IPS-15b (cell line): ENCODE measurements around the gene RPS14.

Experiments used
- H3K27me3 ChIP-seq: one replicate; pipeline ENCODE4 v1.6.1; 2013; ENCODE audit warnings: low read length; ENCODE audit not compliant: control insufficient read depth, insufficient read depth
- H3K36me3 ChIP-seq: one replicate; pipeline ENCODE4 v1.6.1; 2013; ENCODE audit warnings: low read length; ENCODE audit not compliant: control insufficient read depth, insufficient read depth
- H3K4me1 ChIP-seq: one replicate; pipeline ENCODE4 v1.6.1; 2013; ENCODE audit warnings: mild to moderate bottlenecking, low read length; ENCODE audit not compliant: control insufficient read depth, insufficient read depth
- H3K4me3 ChIP-seq: one replicate; pipeline ENCODE4 v1.5.1; 2013; ENCODE audit warnings: low read depth, low read length
- H3K9ac ChIP-seq: one replicate; pipeline ENCODE4 v1.6.1; 2013; ENCODE audit warnings: low read depth, mild to moderate bottlenecking, low read length
- H3K9me3 ChIP-seq: one replicate; pipeline ENCODE4 v1.6.1; 2013; ENCODE audit warnings: mild to moderate bottlenecking, low read length; ENCODE audit not compliant: control insufficient read depth, insufficient read depth

The RPS14 gene

GRCh38 chr5:150408231-150408943, 41.2 kb downstream of the RPS14 start:
- no peaks in the 10 kb centered on the region for H3K27me3 ChIP-seq
- no peak overlapping the region for H3K4me3 ChIP-seq
- H3K9me3 ChIP-seq, result no peaks in the 10 kb centered on the region
- H3K9ac ChIP-seq, result no peak overlapping the region
- peaks cover 19% of the 10 kb centered on the region for H3K4me1 ChIP-seq
- H3K36me3 ChIP-seq, result no peaks in the 10 kb centered on the region

- H3K27me3 ChIP-seq, result no peaks in the 10 kb centered on the region
- H3K4me3 ChIP-seq, result no peak overlapping the region
- peaks cover 5% of the 10 kb centered on the region for H3K36me3 ChIP-seq
These were observed 42.3 kb downstream of the RPS14 start for GRCh38 chr5:150407096-150407720.

GRCh38 chr5:150406723-150407095, 42.8 kb downstream of the RPS14 start:
- Histone ChIP-seq H3K9me3 (no peaks in the 10 kb centered on the region), H3K4me1 (peaks cover 12% of the 10 kb centered on the region), H3K9ac (no peak overlapping the region), H3K27me3 (no peaks in the 10 kb centered on the region), H3K4me3 (no peak overlapping the region), H3K36me3 (peaks cover 7% of the 10 kb centered on the region)

More at GRCh38 chr5:150407096-150407720, 42.3 kb downstream of the RPS14 start:
- Histone ChIP-seq H3K9ac (no peak overlapping the region), H3K4me1 (peaks cover 12% of the 10 kb centered on the region), H3K9me3 (no peaks in the 10 kb centered on the region)

DNA sequence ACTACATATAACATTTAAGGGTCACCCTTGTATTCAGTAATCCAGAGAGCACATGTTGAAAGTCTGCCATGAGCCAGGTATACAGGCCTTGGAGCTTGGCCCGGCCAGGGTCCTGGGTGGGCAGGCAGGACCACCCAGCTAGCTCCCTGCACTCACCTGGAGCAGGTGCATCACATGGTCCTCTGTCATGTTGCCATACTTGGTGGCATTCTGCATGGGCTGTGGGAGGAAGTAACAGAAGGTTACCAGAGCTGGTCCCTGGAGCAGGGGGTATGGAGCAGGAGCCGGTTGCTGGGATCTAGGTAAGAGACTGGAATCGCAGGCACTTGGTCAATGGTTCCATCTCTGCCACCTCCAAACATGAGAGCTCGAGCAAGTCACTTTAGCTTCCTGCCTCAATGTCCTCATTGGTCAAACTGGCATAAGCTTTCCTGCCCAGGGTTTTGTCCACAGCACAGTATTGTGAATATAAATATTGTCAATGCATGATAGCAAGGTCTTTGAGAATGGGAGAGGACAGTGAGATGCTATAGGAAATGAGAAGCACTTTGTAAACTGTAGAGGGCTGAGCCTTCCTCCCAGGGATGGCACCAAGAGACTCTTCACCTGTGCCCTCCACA, 43.3 kb downstream of the RPS14 start:
- H3K9ac ChIP-seq, result no peak overlapping the region
- peaks cover 12% of the 10 kb centered on the region for H3K36me3 ChIP-seq
- no peak overlapping the region for H3K4me3 ChIP-seq
- H3K9me3 ChIP-seq, result no peaks in the 10 kb centered on the region
- peaks cover 12% of the 10 kb centered on the region for H3K4me1 ChIP-seq
- H3K27me3 ChIP-seq, result no peaks in the 10 kb centered on the region

GRCh38 chr5:150404941-150405816, 44.4 kb downstream of the RPS14 start:
- Histone ChIP-seq H3K4me1 (peaks cover 7% of the 10 kb centered on the region), H3K36me3 (peaks cover 22% of the 10 kb centered on the region), H3K27me3 (no peaks in the 10 kb centered on the region), H3K9ac (no peak overlapping the region), H3K4me3 (no peak overlapping the region), H3K9me3 (no peaks in the 10 kb centered on the region)

DNA sequence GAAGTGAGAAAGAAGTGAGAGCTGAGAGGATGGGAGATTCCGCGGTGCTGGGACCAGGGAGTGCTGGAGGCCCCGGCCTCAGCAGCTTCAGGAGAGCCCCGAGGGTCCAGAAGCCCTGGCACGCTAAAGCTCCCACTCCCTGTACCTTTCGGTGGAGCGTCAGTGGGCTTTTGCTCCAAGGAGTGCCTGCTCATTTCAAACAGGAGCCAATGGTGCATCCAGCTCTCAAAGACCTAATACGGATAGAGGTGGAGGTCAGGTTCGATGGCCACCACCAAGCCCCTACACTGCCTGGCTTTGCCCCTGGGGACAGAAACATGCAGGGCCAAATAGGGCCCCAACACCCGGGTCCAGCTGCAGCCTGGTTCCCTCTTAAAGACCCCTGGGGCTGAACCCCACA, 45.0 kb downstream of the RPS14 start:
- H3K4me3 ChIP-seq, result no peak overlapping the region
- H3K9me3 ChIP-seq, result no peaks in the 10 kb centered on the region
- peaks cover 5% of the 10 kb centered on the region for H3K4me1 ChIP-seq
- H3K27me3 ChIP-seq, result no peaks in the 10 kb centered on the region
- H3K9ac ChIP-seq, result no peak overlapping the region
- H3K36me3 ChIP-seq, result peaks cover 28% of the 10 kb centered on the region

- Histone ChIP-seq H3K4me1 (peaks cover 5% of the 10 kb centered on the region), H3K9ac (no peak overlapping the region), H3K4me3 (no peak overlapping the region), H3K9me3 (no peaks in the 10 kb centered on the region), H3K36me3 (peaks cover 32% of the 10 kb centered on the region), H3K27me3 (no peaks in the 10 kb centered on the region)
These were observed 45.4 kb downstream of the RPS14 start for GRCh38 chr5:150404121-150404520.

GRCh38 chr5:150402901-150403342, 46.6 kb downstream of the RPS14 start:
- no peak overlapping the region for H3K4me3 ChIP-seq
- no peaks in the 10 kb centered on the region for H3K4me1 ChIP-seq
- no peaks in the 10 kb centered on the region for H3K9me3 ChIP-seq
- no peaks in the 10 kb centered on the region for H3K27me3 ChIP-seq
- no peak overlapping the region for H3K9ac ChIP-seq
- H3K36me3 ChIP-seq, result peaks cover 41% of the 10 kb centered on the region

- H3K36me3 ChIP-seq, result peaks cover 45% of the 10 kb centered on the region
- H3K27me3 ChIP-seq, result no peaks in the 10 kb centered on the region
- no peak overlapping the region for H3K9ac ChIP-seq
- no peaks in the 10 kb centered on the region for H3K9me3 ChIP-seq
- H3K4me1 ChIP-seq, result no peaks in the 10 kb centered on the region
- H3K4me3 ChIP-seq, result no peak overlapping the region
These were observed 47.2 kb downstream of the RPS14 start for GRCh38 chr5:150402229-150402773.

DNA sequence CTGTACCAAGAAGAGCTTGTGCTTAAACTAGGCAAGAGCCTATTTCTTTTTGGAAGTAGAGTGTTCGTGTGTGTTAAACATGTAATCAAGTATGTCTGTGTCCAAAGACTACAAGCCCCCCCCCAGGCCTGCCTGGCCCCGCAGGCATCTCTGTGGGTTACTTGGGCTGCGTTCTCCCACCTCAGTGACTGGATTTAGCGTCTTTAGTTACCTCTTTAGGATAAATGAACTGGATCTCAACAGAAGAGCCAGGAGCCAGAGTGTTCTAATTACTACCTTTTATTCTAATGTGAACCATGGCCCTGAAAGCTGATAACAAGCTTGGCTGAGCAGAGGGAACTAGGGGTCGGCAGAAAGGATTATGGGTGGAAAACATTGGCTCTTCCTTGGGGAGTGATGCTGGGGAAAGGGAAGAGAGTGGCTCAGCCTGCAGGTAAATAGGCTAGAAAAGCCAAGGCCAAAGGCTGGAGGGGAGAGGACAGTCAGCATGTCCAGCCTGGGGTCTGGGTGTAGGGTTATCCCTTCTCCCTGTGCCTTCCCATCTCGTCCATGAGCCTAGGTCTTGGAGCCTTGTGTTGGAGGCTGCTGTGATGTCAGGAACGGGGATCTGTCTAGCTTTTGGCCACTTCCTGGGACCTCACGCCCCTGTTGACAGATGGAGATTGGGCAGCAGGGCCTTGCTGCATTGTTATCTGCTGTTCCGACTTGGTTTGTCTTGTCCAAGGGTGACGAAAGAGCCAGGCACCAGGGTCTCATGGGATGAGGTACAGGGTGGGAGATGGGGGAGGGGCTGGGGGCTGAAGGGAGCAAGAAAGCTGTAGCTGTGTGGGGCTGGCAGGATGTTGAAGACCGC, 47.9 kb downstream of the RPS14 start:
- Histone ChIP-seq H3K9me3 (no peaks in the 10 kb centered on the region), H3K27me3 (no peaks in the 10 kb centered on the region), H3K9ac (no peak overlapping the region), H3K36me3 (peaks cover 48% of the 10 kb centered on the region), H3K4me1 (no peaks in the 10 kb centered on the region), H3K4me3 (no peak overlapping the region)

DNA sequence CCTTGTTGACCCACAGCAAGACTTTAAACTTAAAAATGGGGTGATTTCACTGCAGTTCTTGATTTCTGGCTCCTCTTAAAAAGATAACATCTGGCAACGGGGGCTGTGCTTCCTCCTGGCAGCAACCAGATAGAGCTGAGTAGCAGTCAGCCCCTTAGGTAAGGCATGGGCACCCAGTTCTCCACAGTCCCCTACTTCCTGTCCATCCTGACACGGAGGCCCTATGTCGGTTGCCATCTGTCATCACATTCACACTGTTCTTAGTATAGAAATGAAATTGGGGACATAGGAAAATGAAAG, 48.5 kb downstream of the RPS14 start:
- H3K4me1 ChIP-seq, result no peaks in the 10 kb centered on the region
- peaks cover 53% of the 10 kb centered on the region for H3K36me3 ChIP-seq
- no peaks in the 10 kb centered on the region for H3K27me3 ChIP-seq
- no peak overlapping the region for H3K4me3 ChIP-seq
- H3K9ac ChIP-seq, result no peak overlapping the region
- H3K9me3 ChIP-seq, result no peaks in the 10 kb centered on the region
